Colonic mucosa (tissue), 4 donors: ENCODE data around the gene RFXAP. TPM values are rescaled to one million over a fixed set of nuclear protein-coding genes. Genes with fewer than 3 reads are reported as not detected.

Experiments used
- DNase-seq: peaks from one replicate; pipeline ENCODE4 v3.0.0-alpha.2; 2020
- H3K27ac ChIP-seq: fragments of 200-600 bp; one replicate; pipeline ENCODE4 v1.8.0; 2021
- H3K27me3 ChIP-seq: fragments of 200-600 bp; one replicate; pipeline ENCODE4 v1.8.0; 2021
- H3K36me3 ChIP-seq: fragments of 200-600 bp; one replicate; pipeline ENCODE4 v1.8.0; 2021
- H3K4me1 ChIP-seq: fragments of 200-600 bp; one replicate; pipeline ENCODE4 v1.8.0; 2021; ENCODE audit warnings: mild to moderate bottlenecking
- H3K4me3 ChIP-seq: fragments of 200-600 bp; one replicate; pipeline ENCODE4 v1.8.0; 2021
- H3K9ac ChIP-seq, 2 donors: one replicate each; pipeline ENCODE4 v1.7.0; 2013; ENCODE audit warnings: control low read depth in 2 of 2, low read depth in 2 of 2, low read length in 2 of 2
- H3K9me3 ChIP-seq: fragments of 200-600 bp; one replicate; pipeline ENCODE4 v1.8.0; 2021
- intact Hi-C: fragments of 100-400 bp; cut with DNase I; formaldehyde crosslinking; loops from one replicate; pipeline ENCODE4 v1.14.1; 2022
- total RNA-seq, 2 donors: library from RNA; stranded (reverse); fragmentation: NEBNext Ultra II Directional in 1 of 2; extraction: Animal tissue kit (Norgen Biotek cat#: 25700) in 1 of 2; gene quantifications; one replicate each; pipeline ENCODE4 v1.2.1, GENCODE V29; 2021
- TF ChIP-seq, protein P1 (sequence below): fragments of 200-600 bp; IDR thresholded peaks from one replicate; pipeline ENCODE4 v1.8.0; 2022; ENCODE audit warnings: antibody characterized with exemption, mild to moderate bottlenecking
- donor health status: healthy.
- donor health status: DM: no; HTN: no; CAD: no.
- donor health status: DM: no; HTN: no; CAD: no.

The RFXAP gene
- total RNA-seq, 2 donors from 2014 or later, result 2.4 to 3.0 TPM

DNA sequence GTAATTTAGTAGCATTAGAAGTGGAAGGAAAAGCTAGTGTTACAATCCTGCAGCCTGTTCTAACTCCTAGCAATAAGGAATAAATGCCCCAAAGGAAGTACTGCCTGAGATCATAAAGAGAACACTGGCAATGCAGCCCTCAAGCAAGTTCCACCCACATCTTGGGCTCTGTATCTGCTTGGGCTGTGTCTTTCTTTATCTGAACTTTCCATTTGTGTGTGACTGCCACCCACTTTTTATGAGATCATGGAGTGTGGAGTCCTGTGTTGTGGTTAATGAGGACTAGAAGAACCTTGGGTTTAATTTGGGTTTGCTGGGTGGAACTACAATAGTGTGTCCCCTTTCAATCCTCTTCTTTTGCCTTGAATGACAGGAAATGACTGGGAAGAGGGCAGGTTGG lies 38.2 kb downstream of the RFXAP start:
- TF ChIP-seq, protein P1, sequence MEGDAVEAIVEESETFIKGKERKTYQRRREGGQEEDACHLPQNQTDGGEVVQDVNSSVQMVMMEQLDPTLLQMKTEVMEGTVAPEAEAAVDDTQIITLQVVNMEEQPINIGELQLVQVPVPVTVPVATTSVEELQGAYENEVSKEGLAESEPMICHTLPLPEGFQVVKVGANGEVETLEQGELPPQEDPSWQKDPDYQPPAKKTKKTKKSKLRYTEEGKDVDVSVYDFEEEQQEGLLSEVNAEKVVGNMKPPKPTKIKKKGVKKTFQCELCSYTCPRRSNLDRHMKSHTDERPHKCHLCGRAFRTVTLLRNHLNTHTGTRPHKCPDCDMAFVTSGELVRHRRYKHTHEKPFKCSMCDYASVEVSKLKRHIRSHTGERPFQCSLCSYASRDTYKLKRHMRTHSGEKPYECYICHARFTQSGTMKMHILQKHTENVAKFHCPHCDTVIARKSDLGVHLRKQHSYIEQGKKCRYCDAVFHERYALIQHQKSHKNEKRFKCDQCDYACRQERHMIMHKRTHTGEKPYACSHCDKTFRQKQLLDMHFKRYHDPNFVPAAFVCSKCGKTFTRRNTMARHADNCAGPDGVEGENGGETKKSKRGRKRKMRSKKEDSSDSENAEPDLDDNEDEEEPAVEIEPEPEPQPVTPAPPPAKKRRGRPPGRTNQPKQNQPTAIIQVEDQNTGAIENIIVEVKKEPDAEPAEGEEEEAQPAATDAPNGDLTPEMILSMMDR, result no peak
- intact Hi-C loops, result loop anchor here (2.0 kb wide), 1 partner anchor 124 kb away; no protein-coding TSS in a partner anchor

DNA sequence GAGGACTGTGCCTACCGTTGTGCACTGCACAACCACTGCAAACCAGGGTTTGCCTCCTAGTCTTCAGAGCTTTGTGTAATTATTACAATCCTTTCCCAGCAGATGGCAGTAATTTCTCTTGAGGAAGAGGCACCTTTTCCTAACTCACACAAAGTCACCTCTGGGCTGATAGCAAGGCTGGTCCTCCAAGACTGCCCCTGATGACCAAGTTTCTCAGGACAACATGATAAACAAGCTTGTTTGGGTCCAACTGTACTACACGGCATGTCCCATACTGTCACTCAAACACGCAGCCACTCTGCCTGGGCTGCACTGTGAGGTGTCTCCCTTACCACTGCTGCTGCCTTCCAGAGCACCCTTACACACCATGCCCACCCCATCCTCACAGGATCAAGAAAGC lies 39.3 kb downstream of the RFXAP start:
- Histone ChIP-seq H3K36me3 (no peaks in the 10 kb centered on the region), H3K27me3 (no peaks in the 10 kb centered on the region), H3K4me1 (no peaks in the 10 kb centered on the region), H3K4me3 (no peak overlapping the region), H3K27ac (no peak overlapping the region), H3K9ac (no peak overlapping the region), H3K9me3 (no peaks in the 10 kb centered on the region)
- intact Hi-C loops, result no loop called here
- TF ChIP-seq, protein P1, result peak; percentile 31
- no peak for DNase-seq

More for the DNA sequence above, 38.2 kb downstream of the RFXAP start:
- no peak overlapping the region for H3K9ac ChIP-seq
- no peak overlapping the region for H3K27ac ChIP-seq
- DNase-seq, result no peak
- no peaks in the 10 kb centered on the region for H3K9me3 ChIP-seq
- no peaks in the 10 kb centered on the region for H3K27me3 ChIP-seq
- no peaks in the 10 kb centered on the region for H3K4me1 ChIP-seq
- no peaks in the 10 kb centered on the region for H3K36me3 ChIP-seq
- no peak overlapping the region for H3K4me3 ChIP-seq

DNA sequence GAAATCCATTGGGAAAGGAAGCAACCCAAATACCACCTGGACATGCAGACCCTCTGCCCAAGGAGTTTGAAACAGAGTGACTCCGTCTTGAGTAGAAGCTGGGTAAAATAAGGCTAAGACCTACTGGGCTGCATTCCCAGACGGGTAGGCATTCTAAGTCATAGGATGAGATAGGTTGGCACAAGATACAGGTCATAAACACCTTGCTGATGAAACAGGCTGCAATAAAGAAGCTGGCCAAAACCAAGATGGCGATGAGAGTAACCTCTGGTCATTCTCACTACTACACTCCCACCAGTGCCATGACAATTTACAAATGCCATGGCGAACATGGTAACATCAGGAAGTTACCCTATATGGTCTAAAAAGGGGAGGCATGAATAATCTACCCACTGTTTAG lies 40.2 kb downstream of the RFXAP start:
- H3K27me3 ChIP-seq, result no peaks in the 10 kb centered on the region
- H3K4me3 ChIP-seq, result no peak overlapping the region
- H3K9ac ChIP-seq, result no peak overlapping the region
- no peaks in the 10 kb centered on the region for H3K36me3 ChIP-seq
- TF ChIP-seq, protein P1, result no peak
- intact Hi-C loops, result no loop called here
- H3K27ac ChIP-seq, result no peak overlapping the region
- no peaks in the 10 kb centered on the region for H3K9me3 ChIP-seq
- H3K4me1 ChIP-seq, result no peaks in the 10 kb centered on the region
- DNase-seq, result no peak

DNA sequence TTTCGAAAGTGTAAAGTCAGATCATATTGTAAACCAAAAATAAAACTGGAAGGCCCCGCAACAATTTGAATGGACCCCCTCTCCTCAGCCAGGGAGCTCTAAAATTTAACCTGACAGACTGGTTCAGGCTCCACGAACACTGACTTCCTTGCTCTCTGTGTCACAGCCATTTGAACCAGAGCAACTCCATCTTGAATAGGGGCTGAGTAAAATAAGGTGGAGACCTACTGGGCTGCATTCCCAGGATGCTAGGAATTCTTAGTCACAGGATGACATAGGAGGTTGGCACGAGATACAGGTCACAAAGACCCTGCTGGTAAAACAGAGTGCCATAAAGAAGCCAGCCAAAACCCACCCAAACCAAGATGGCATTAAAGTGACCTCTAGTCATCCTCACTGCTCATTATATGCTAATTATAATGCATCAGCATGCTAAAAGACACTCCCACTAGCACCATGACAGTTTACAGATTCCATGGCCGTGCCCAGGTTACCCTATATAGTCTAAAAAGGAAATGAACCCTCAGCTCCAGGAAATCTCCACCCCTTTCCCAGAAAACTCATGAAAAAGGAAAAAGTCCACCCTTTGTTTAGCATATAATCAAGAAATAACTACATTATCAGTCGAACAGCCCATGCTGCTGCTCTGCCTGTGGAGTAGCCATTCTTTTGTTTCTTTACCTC lies 43.1 kb downstream of the RFXAP start:
- DNase-seq, result no peak
- H3K4me3 ChIP-seq, result no peak overlapping the region
- TF ChIP-seq, protein P1, result no peak
- no peaks in the 10 kb centered on the region for H3K27me3 ChIP-seq
- intact Hi-C loops, result no loop called here
- H3K9me3 ChIP-seq, result no peaks in the 10 kb centered on the region
- no peak overlapping the region for H3K9ac ChIP-seq
- no peaks in the 10 kb centered on the region for H3K4me1 ChIP-seq
- no peaks in the 10 kb centered on the region for H3K36me3 ChIP-seq
- no peak overlapping the region for H3K27ac ChIP-seq

DNA sequence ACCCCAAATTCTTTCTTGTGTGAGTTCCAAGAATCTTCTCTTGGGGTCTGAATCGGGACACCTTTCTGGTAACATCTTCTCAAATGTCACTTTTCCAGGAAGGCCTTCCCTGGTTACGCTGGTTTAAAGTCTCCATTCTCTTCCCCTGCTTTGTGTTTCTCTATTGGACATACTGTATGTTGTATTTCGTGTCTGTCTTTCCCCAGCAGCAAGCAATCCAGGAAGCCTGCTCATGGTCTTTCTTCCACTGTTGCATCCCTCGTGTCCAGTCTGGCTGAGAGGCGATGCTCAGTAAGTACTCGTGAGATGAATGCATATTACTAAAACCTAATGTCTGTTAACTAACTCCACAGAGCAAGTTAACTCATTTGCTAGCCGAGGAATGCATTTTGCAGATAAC lies 43.7 kb downstream of the RFXAP start:
- no peak overlapping the region for H3K9ac ChIP-seq
- no peak overlapping the region for H3K27ac ChIP-seq
- TF ChIP-seq, protein P1, result no peak
- H3K9me3 ChIP-seq, result no peaks in the 10 kb centered on the region
- H3K36me3 ChIP-seq, result no peaks in the 10 kb centered on the region
- no peaks in the 10 kb centered on the region for H3K27me3 ChIP-seq
- no peaks in the 10 kb centered on the region for H3K4me1 ChIP-seq
- H3K4me3 ChIP-seq, result no peak overlapping the region
- DNase-seq, result no peak
- intact Hi-C loops, result no loop called here
